Ishikawa (cell line): Measurements from ENCODE around the gene C16orf90.

Experiments
- CEBPB ChIP-seq: IDR thresholded peaks from 2 replicates; pipeline ENCODE4 v1.6.1; 2012
- CREB1 ChIP-seq: IDR thresholded peaks from 2 replicates; pipeline ENCODE4 v1.6.1; 2012; ENCODE audit warnings: low read depth
- EGR1 ChIP-seq: IDR thresholded peaks from 2 replicates; pipeline ENCODE4 v1.6.1; 2012
- EP300 ChIP-seq: IDR thresholded peaks from 2 replicates; pipeline ENCODE4 v1.6.1; 2012; ENCODE audit warnings: borderline replicate concordance
- FOXM1 ChIP-seq: IDR thresholded peaks from 2 replicates; pipeline ENCODE4 v1.6.1; 2012; ENCODE audit warnings: low read depth, borderline replicate concordance
- MAX ChIP-seq: IDR thresholded peaks from 2 replicates; pipeline ENCODE4 v1.6.1; 2012
- NFIC ChIP-seq: IDR thresholded peaks from 2 replicates; pipeline ENCODE4 v1.6.1; 2012
- RAD21 ChIP-seq: IDR thresholded peaks from 2 replicates; pipeline ENCODE4 v1.6.1; 2012; ENCODE audit warnings: low read depth
- REST ChIP-seq: IDR thresholded peaks from 2 replicates; pipeline ENCODE4 v1.6.1; 2012; ENCODE audit warnings: low read depth, mild to moderate bottlenecking
- TAF1 ChIP-seq: IDR thresholded peaks from 2 replicates; pipeline ENCODE4 v1.6.1; 2012; ENCODE audit warnings: low read depth, mild to moderate bottlenecking
- TCF12 ChIP-seq: IDR thresholded peaks from 2 replicates; pipeline ENCODE4 v1.6.1; 2012; ENCODE audit warnings: low read depth
- TEAD4 ChIP-seq: IDR thresholded peaks from 2 replicates; pipeline ENCODE4 v1.6.1; 2012
- USF1 ChIP-seq: IDR thresholded peaks from 2 replicates; pipeline ENCODE4 v1.6.1; 2012
- YY1 ChIP-seq: IDR thresholded peaks from 2 replicates; pipeline ENCODE4 v1.6.1; 2012; ENCODE audit warnings: low read depth
- ZBTB7A ChIP-seq: IDR thresholded peaks from 2 replicates; pipeline ENCODE4 v1.6.1; 2012; ENCODE audit warnings: low read depth

Gene C16orf90

GRCh38 chr16:3495176-3495575, at the start of gene C16orf90:
C16orf90 (minus strand) TSS chr16:3495489; CDS start chr16:3495421, 68 bp downstream.
- TF ChIP-seq TAF1 = no peak
- TF ChIP-seq NFIC = no peak
- no peak for TF ChIP-seq USF1

- TF ChIP-seq ZBTB7A (no peak), FOXM1 (no peak), CREB1 (no peak), TCF12 (no peak), YY1 (no peak), CEBPB (no peak), MAX (no peak), USF1 (no peak), EGR1 (no peak)
Measured at GRCh38 chr16:3542601-3543373, 47.5 kb upstream of the C16orf90 start.

- TF ChIP-seq RAD21 = no peak
- TF ChIP-seq ZBTB7A = no peak
- no peak for TF ChIP-seq REST
- no peak for TF ChIP-seq TCF12
- TF ChIP-seq EGR1 = no peak
- no peak for TF ChIP-seq USF1
- no peak for TF ChIP-seq CREB1
- no peak for TF ChIP-seq TAF1
- no peak for TF ChIP-seq EP300
- TF ChIP-seq TEAD4 = no peak
- no peak for TF ChIP-seq YY1
Measured at GRCh38 chr16:3541527-3542155, 46.4 kb upstream of the C16orf90 start.

GRCh38 chr16:3538222-3538621, 42.9 kb upstream of the C16orf90 start:
- no peak for TF ChIP-seq ZBTB7A
- TF ChIP-seq EP300 = no peak
- TF ChIP-seq TCF12 = no peak
- TF ChIP-seq NFIC = no peak
- no peak for TF ChIP-seq USF1
- TF ChIP-seq EGR1 = no peak
- no peak for TF ChIP-seq REST
- TF ChIP-seq YY1 = no peak
- no peak for TF ChIP-seq FOXM1
- no peak for TF ChIP-seq CEBPB
- TF ChIP-seq MAX = no peak
- no peak for TF ChIP-seq TEAD4
- no peak for TF ChIP-seq TAF1
- TF ChIP-seq CREB1 = no peak
- no peak for TF ChIP-seq RAD21

- TF ChIP-seq USF1 (no peak), TCF12 (no peak), NFIC (no peak), TAF1 (no peak), ZBTB7A (no peak), YY1 (no peak), RAD21 (no peak), FOXM1 (no peak), CREB1 (no peak), EP300 (no peak), REST (no peak), MAX (no peak), CEBPB (no peak), TEAD4 (no peak), EGR1 (no peak)
Measured at GRCh38 chr16:3536851-3537250, 41.6 kb upstream of the C16orf90 start.
